IPS-11a (cell line): Measurements from ENCODE around the gene KLHL26.

Experiments used
- H3K4me3 ChIP-seq: one replicate; pipeline ENCODE4 v1.5.1; 2013; ENCODE audit warnings: low read depth, low read length, control low read depth

The KLHL26 gene

GRCh38 chr19:18646535-18647370 is 9.9 kb downstream of the KLHL26 start:
- no peak overlapping the region for H3K4me3 ChIP-seq

- H3K4me3 ChIP-seq, result no peak overlapping the region
Measured at GRCh38 chr19:18647371-18647767, 10.5 kb downstream of the KLHL26 start.

GRCh38 chr19:18647807-18648206 is 11.0 kb downstream of the KLHL26 start:
- H3K4me3 ChIP-seq, result no peak overlapping the region

- no peak overlapping the region for H3K4me3 ChIP-seq
Measured at GRCh38 chr19:18648973-18649315, 12.1 kb downstream of the KLHL26 start.

- H3K4me3 ChIP-seq, result no peak overlapping the region
Measured at GRCh38 chr19:18649371-18650020, 12.7 kb downstream of the KLHL26 start.

- H3K4me3 ChIP-seq, result no peak overlapping the region
Measured at GRCh38 chr19:18650021-18650390, 13.2 kb downstream of the KLHL26 start.

- H3K4me3 ChIP-seq, result no peak overlapping the region
Measured at GRCh38 chr19:18650468-18651041, 13.7 kb downstream of the KLHL26 start.

GRCh38 chr19:18651300-18651699 is 14.5 kb downstream of the KLHL26 start:
- no peak overlapping the region for H3K4me3 ChIP-seq

- H3K4me3 ChIP-seq, result no peak overlapping the region
Measured at GRCh38 chr19:18651733-18652132, 14.9 kb downstream of the KLHL26 start.

- H3K4me3 ChIP-seq, result no peak overlapping the region
Measured at GRCh38 chr19:18653853-18654252, 17.0 kb downstream of the KLHL26 start.

- H3K4me3 ChIP-seq, result no peak overlapping the region
Measured at GRCh38 chr19:18654469-18654868, 17.6 kb downstream of the KLHL26 start.

GRCh38 chr19:18655173-18655844 is 18.5 kb downstream of the KLHL26 start:
- no peak overlapping the region for H3K4me3 ChIP-seq

GRCh38 chr19:18656337-18657086 is 19.7 kb downstream of the KLHL26 start:
- no peak overlapping the region for H3K4me3 ChIP-seq

- no peak overlapping the region for H3K4me3 ChIP-seq
Measured at GRCh38 chr19:18657590-18658365, 20.9 kb downstream of the KLHL26 start.

GRCh38 chr19:18658366-18658855 is 21.6 kb downstream of the KLHL26 start:
- no peak overlapping the region for H3K4me3 ChIP-seq

- no peak overlapping the region for H3K4me3 ChIP-seq
Measured at GRCh38 chr19:18659281-18660050, 22.6 kb downstream of the KLHL26 start.

GRCh38 chr19:18660051-18660910 is 23.5 kb downstream of the KLHL26 start:
- no peak overlapping the region for H3K4me3 ChIP-seq

- no peak overlapping the region for H3K4me3 ChIP-seq
Measured at GRCh38 chr19:18660939-18661670, 24.3 kb downstream of the KLHL26 start.
